IMR-90 (cell line): ENCODE data around the gene TRIM36.

Source experiments
- BHLHE40 ChIP-seq: fragments of 150-350 bp; IDR thresholded peaks from 2 replicates; pipeline ENCODE4 v1.6.1; 2016; ENCODE audit warnings: mild to moderate bottlenecking, low read depth, low read length
- CHD1 ChIP-seq: IDR thresholded peaks from 2 replicates; pipeline ENCODE4 v1.6.1; 2012; ENCODE audit warnings: low read depth, low read length, improper control_type of control experiment
- CTCF ChIP-seq: conservative IDR thresholded peaks from 2 replicates; pipeline ENCODE4 v1.5.1; 2012; ENCODE audit warnings: mild to moderate bottlenecking, low read depth, low read length, improper control_type of control experiment
- ELK1 ChIP-seq: fragments of 150-350 bp; IDR thresholded peaks from 2 replicates; pipeline ENCODE4 v1.6.1; 2016; ENCODE audit warnings: low read depth, mild to moderate bottlenecking, low read length, moderate library complexity, borderline replicate concordance
- MAFK ChIP-seq: IDR thresholded peaks from 2 replicates; pipeline ENCODE4 v1.6.1; 2012; ENCODE audit warnings: low read depth, low read length, improper control_type of control experiment
- MAZ ChIP-seq: IDR thresholded peaks from 2 replicates; pipeline ENCODE4 v1.6.1; 2012; ENCODE audit warnings: low read depth, mild to moderate bottlenecking, low read length, improper control_type of control experiment, moderate library complexity, borderline replicate concordance
- MXI1 ChIP-seq: IDR thresholded peaks from 2 replicates; pipeline ENCODE4 v1.6.1; 2012; ENCODE audit warnings: low read depth, mild to moderate bottlenecking, low read length, moderate library complexity, borderline replicate concordance
- POLR2A ChIP-seq: IDR thresholded peaks from 2 replicates; pipeline ENCODE4 v1.6.1; 2012; ENCODE audit warnings: mild to moderate bottlenecking, low read depth, low read length
- RAD21 ChIP-seq: IDR thresholded peaks from 2 replicates; pipeline ENCODE4 v1.6.1; 2012; ENCODE audit warnings: low read length, improper control_type of control experiment
- RFX5 ChIP-seq: IDR thresholded peaks from 2 replicates; pipeline ENCODE4 v1.8.0; 2012; ENCODE audit warnings: low read depth, mild to moderate bottlenecking, low read length, moderate library complexity
- SMC3 ChIP-seq: fragments of 150-350 bp; IDR thresholded peaks from 2 replicates; pipeline ENCODE4 v1.6.1; 2016; ENCODE audit warnings: low read depth, mild to moderate bottlenecking, antibody characterized with exemption, low read length, moderate library complexity
- USF2 ChIP-seq: fragments of 150-350 bp; IDR thresholded peaks from 2 replicates; pipeline ENCODE4 v1.6.1; 2017; ENCODE audit warnings: mild to moderate bottlenecking, antibody characterized with exemption, low read length, low read depth

GRCh38 chr5:115165790-115166189 is 3.9 kb downstream of the TRIM36 start:
- TF ChIP-seq SMC3 (no peak), CTCF (no peak), MAZ (no peak), RAD21 (no peak), RFX5 (no peak), BHLHE40 (no peak), POLR2A (no peak), ELK1 (no peak), MXI1 (no peak), USF2 (no peak), CHD1 (no peak), MAFK (no peak)
